CD4-positive, alpha-beta T cell (primary cell): ENCODE measurements around the gene KLHL2. TPM values are rescaled to one million over a fixed set of nuclear protein-coding genes. Genes with fewer than 3 reads are reported as not detected.
A peak's percentile ranks its signal among the peaks of the same experiment; 100 is the strongest.

ENCODE experiments used
- ATAC-seq: fragments of 200-7000 bp; cut with Tn5 transposase; one replicate; pipeline ENCODE4 v1.10.0; 2022; ENCODE audit warnings: mild to moderate bottlenecking; ENCODE audit not compliant: poor library complexity
- CTCF ChIA-PET: fragments of 350-600 bp; sonication (Branson Sonifier 250); formaldehyde crosslinking; loops from one replicate; lab custom pipeline; 2021; ENCODE audit warnings: antibody characterized with exemption, inconsistent platforms; lab: Charles Lee
- POLR2A ChIA-PET: fragments of 350-600 bp; sonication (Branson Sonifier 250); formaldehyde crosslinking; loops from one replicate; lab custom pipeline; 2021; ENCODE audit warnings: antibody characterized with exemption, inconsistent platforms; lab: Charles Lee
- DNase-seq, 14 experiments: peaks; one replicate each; pipeline ENCODE4 v3.0.0-alpha.2; 2013 to 2020; ENCODE audit warnings: mixed read lengths in 2 of 14
- H3K27ac ChIP-seq, 2 donors: one replicate each; pipeline versions ENCODE4 v1.5.1 to v1.7.0; 2013; ENCODE audit warnings: low read length in 2 of 2, low read depth in 1 of 2, mild to moderate bottlenecking in 1 of 2
- H3K27me3 ChIP-seq, 2 experiments: 1 replicate in 1 of 2; 2 replicates in 1 of 2; pipeline versions ENCODE4 v1.6.1 to v1.7.0; 2013; ENCODE audit warnings: low read length in 2 of 2, control low read depth in 1 of 2, mild to moderate bottlenecking in 1 of 2, moderate library complexity in 1 of 2; ENCODE audit not compliant: insufficient read depth in 2 of 2, control insufficient read depth in 1 of 2
- H3K36me3 ChIP-seq: one replicate; pipeline ENCODE4 v1.6.1; 2013; ENCODE audit warnings: low read length, control low read depth; ENCODE audit not compliant: insufficient read depth
- H3K4me1 ChIP-seq: one replicate; pipeline ENCODE4 v1.6.1; 2013; ENCODE audit warnings: low read length, control low read depth; ENCODE audit not compliant: insufficient read depth
- H3K4me3 ChIP-seq: one replicate; pipeline ENCODE4 v1.5.1; 2013; ENCODE audit warnings: mild to moderate bottlenecking, low read length, moderate library complexity
- H3K9me3 ChIP-seq, 2 experiments: 1 replicate in 1 of 2; 2 replicates in 1 of 2; pipeline versions ENCODE4 v1.6.1 to v1.7.0; 2013; ENCODE audit warnings: low read length in 2 of 2, mild to moderate bottlenecking in 2 of 2, control low read depth in 1 of 2, moderate library complexity in 1 of 2; ENCODE audit not compliant: control insufficient read depth in 1 of 2, insufficient read depth in 1 of 2
- H3K27ac Mint-ChIP-seq: one replicate; pipeline ENCODE4 v1.8.0; 2020; ENCODE audit warnings: mixed read lengths
- H3K27me3 Mint-ChIP-seq: one replicate; pipeline ENCODE4 v1.8.0; 2021; ENCODE audit warnings: mixed read lengths
- H3K36me3 Mint-ChIP-seq: one replicate; pipeline ENCODE4 v1.8.0; 2021; ENCODE audit warnings: low read depth, mixed read lengths
- H3K4me1 Mint-ChIP-seq: one replicate; pipeline ENCODE4 v1.8.0; 2021; ENCODE audit warnings: low read depth, mixed read lengths
- H3K4me3 Mint-ChIP-seq: one replicate; pipeline ENCODE4 v1.8.0; 2020; ENCODE audit warnings: mild to moderate bottlenecking, mixed read lengths
- H3K9me3 Mint-ChIP-seq: one replicate; pipeline ENCODE4 v1.8.0; 2020; ENCODE audit warnings: mixed read lengths
- CTCF ChIP-seq: fragments of 200-600 bp; IDR thresholded peaks from one replicate; pipeline ENCODE4 v1.8.0; 2022; ENCODE audit warnings: antibody characterized with exemption, mild to moderate bottlenecking
- intact Hi-C, 2 experiments: fragments of 100-400 bp; cut with DNase I in 1 of 2; cut with micrococcal nuclease in 1 of 2; formaldehyde crosslinking; loops; one replicate each; pipeline versions ENCODE4 v1.15.1 to v1.9.0; 2023 to 2025; cut with DNase I, micrococcal nuclease
- total RNA-seq, 174 experiments: library from RNA in 2 of 174; stranded (reverse) in 2 of 174; gene quantifications; one replicate each; pipeline ENCODE4 v1.2.3 and lab custom pipeline; 2021 to 2026

Gene KLHL2
- total RNA-seq, 2 experiments from 2014 or later = 19.9 to 20.0 TPM

- Histone ChIP-seq H3K4me1 (peaks cover 33% of the 10 kb centered on the region), H3K27ac (peak within 1 kb of the TSS; percentile 70 to 79), H3K27me3 (no peaks in the 10 kb centered on the region), H3K9me3 (no peaks in the 10 kb centered on the region), H3K4me3 (peak within 1 kb of the TSS; percentile 95), H3K36me3 (no peaks in the 10 kb centered on the region)
- H3K9me3 Mint-ChIP-seq = no peaks in the 10 kb centered on the region
- TF ChIP-seq CTCF = no peak
- H3K4me3 Mint-ChIP-seq = no peak within 1 kb of the TSS
- no peaks in the 10 kb centered on the region for H3K27me3 Mint-ChIP-seq
- intact Hi-C loops = loop anchor here (2.0 to 10.0 kb wide), 5 partner anchors 70 to 1833 kb away; partner anchors contain the start of genes TMA16 (in 1 of the 2) and TMEM192 (in 1 of the 2)
- ATAC-seq (peak; percentile 95), DNase-seq (peak; percentile 94 to 99 (median 97))
- ChIA-PET POLR2A (interaction anchor here (0.6 to 2.3 kb wide), 14 partner anchors 11 to 215 kb away, joined by 3 to 25 read pairs (median 6); partner anchors contain the start of genes KLHL2 and TMEM192), CTCF (no interaction called here)
- no peak within 1 kb of the TSS for H3K27ac Mint-ChIP-seq
- H3K4me1 Mint-ChIP-seq = peaks cover 23% of the 10 kb centered on the region
- H3K36me3 Mint-ChIP-seq = peaks cover 23% of the 10 kb centered on the region
Measured at GRCh38 chr4:165327211-165328100, 120.1 kb downstream of the KLHL2 start, which contains the start of gene MSMO1. TSS of gene MSMO1 (plus strand) at chr4:165327669. CDS start at chr4:165333371, 5,702 bp downstream.

GRCh38 chr4:165328101-165328425 lies 120.7 kb downstream of the KLHL2 start:
- TF ChIP-seq CTCF = no peak
- peaks cover 33% of the 10 kb centered on the region for H3K4me1 ChIP-seq
- ChIA-PET CTCF (no interaction called here), POLR2A (interaction anchor here (0.7 to 2.3 kb wide), 8 partner anchors 16 to 215 kb away, joined by 3 to 25 read pairs (median 6); partner anchors contain the start of genes KLHL2 and TMEM192)
- ATAC-seq = no peak
- H3K36me3 Mint-ChIP-seq = peaks cover 26% of the 10 kb centered on the region
- no peaks in the 10 kb centered on the region for H3K27me3 ChIP-seq
- intact Hi-C loops = loop anchor here (5.0 to 10.0 kb wide), 3 partner anchors 71 to 1833 kb away; partner anchors contain the start of gene TMA16 (in 1 of the 2)
- H3K9me3 ChIP-seq = no peaks in the 10 kb centered on the region
- H3K4me3 Mint-ChIP-seq = no peak overlapping the region
- no peaks in the 10 kb centered on the region for H3K27me3 Mint-ChIP-seq
- no peak overlapping the region for H3K27ac Mint-ChIP-seq
- no peaks in the 10 kb centered on the region for H3K9me3 Mint-ChIP-seq
- peak overlapping the region; percentile 95 for H3K4me3 ChIP-seq
- peak overlapping the region; percentile 68 to 70 for H3K27ac ChIP-seq
- no peak for DNase-seq
- H3K4me1 Mint-ChIP-seq = peaks cover 27% of the 10 kb centered on the region
- H3K36me3 ChIP-seq = no peaks in the 10 kb centered on the region

GRCh38 chr4:165328708-165329107 lies 121.3 kb downstream of the KLHL2 start:
- peaks cover 27% of the 10 kb centered on the region for H3K4me1 Mint-ChIP-seq
- Histone ChIP-seq H3K27ac (no peak overlapping the region), H3K4me3 (no peak overlapping the region), H3K27me3 (no peaks in the 10 kb centered on the region), H3K4me1 (peaks cover 33% of the 10 kb centered on the region), H3K9me3 (no peaks in the 10 kb centered on the region), H3K36me3 (no peaks in the 10 kb centered on the region)
- H3K9me3 Mint-ChIP-seq = no peaks in the 10 kb centered on the region
- peaks cover 26% of the 10 kb centered on the region for H3K36me3 Mint-ChIP-seq
- H3K27me3 Mint-ChIP-seq = no peaks in the 10 kb centered on the region
- DNase-seq = no peak
- CTCF ChIA-PET = no interaction called here
- TF ChIP-seq CTCF = no peak
- ATAC-seq = no peak
- H3K4me3 Mint-ChIP-seq = no peak overlapping the region
- POLR2A ChIA-PET = interaction anchor here (1.7 kb wide), 1 partner anchor 15 kb away, joined by 8 read pairs; no protein-coding TSS in a partner anchor
- no peak overlapping the region for H3K27ac Mint-ChIP-seq
- intact Hi-C loops = loop anchor here (5.0 to 10.0 kb wide), 3 partner anchors 71 to 1834 kb away; partner anchors contain the start of gene TMA16 (in 1 of the 2)
